Skeletal muscle cell (primary cell): ENCODE measurements around the gene OTOP1.
"Not testable (repeated sequence)": the region's sequence is repeated elsewhere in the genome, so short reads cannot be mapped to it uniquely, and the experiment has no call there.

Experiments used
- DNase-seq: peaks from one replicate; pipeline ENCODE4 v3.0.0-alpha.2; 2010; ENCODE audit warnings: low read depth
- H3K4me3 ChIP-seq: 2 replicates; pipeline ENCODE4 v1.5.1; 2011; ENCODE audit warnings: low read depth, mild to moderate bottlenecking, control low read depth, low read length, moderate library complexity

The OTOP1 gene

GRCh38 chr4:4167981-4168780 is 58.5 kb downstream of the OTOP1 start:
- DNase-seq, result not testable (repeated sequence)

GRCh38 chr4:4166986-4167385 is 59.7 kb downstream of the OTOP1 start:
- not testable (repeated sequence) for H3K4me3 ChIP-seq, DNase-seq

More at GRCh38 chr4:4167981-4168780, 58.5 kb downstream of the OTOP1 start:
- H3K4me3 ChIP-seq, result not testable (repeated sequence)

- not testable (repeated sequence) for DNase-seq, H3K4me3 ChIP-seq
Measured at GRCh38 chr4:4165701-4166392, 60.9 kb downstream of the OTOP1 start.

GRCh38 chr4:4164532-4165173 is 62.1 kb downstream of the OTOP1 start:
- DNase-seq, H3K4me3 ChIP-seq: not testable (repeated sequence)

GRCh38 chr4:4162186-4162585 is 64.5 kb downstream of the OTOP1 start:
- not testable (repeated sequence) for DNase-seq, H3K4me3 ChIP-seq

- not testable (repeated sequence) for H3K4me3 ChIP-seq, DNase-seq
Measured at GRCh38 chr4:4160956-4161665, 65.6 kb downstream of the OTOP1 start.

GRCh38 chr4:4145622-4146021 is 81.1 kb downstream of the OTOP1 start:
- not testable (repeated sequence) for DNase-seq, H3K4me3 ChIP-seq

GRCh38 chr4:4143376-4143775 is 83.4 kb downstream of the OTOP1 start:
- not testable (repeated sequence) for H3K4me3 ChIP-seq, DNase-seq

GRCh38 chr4:4142679-4143078 is 84.0 kb downstream of the OTOP1 start:
- not testable (repeated sequence) for H3K4me3 ChIP-seq, DNase-seq

GRCh38 chr4:4141186-4141585 is 85.5 kb downstream of the OTOP1 start:
- DNase-seq, H3K4me3 ChIP-seq: not testable (repeated sequence)
